Effector memory CD4-positive, alpha-beta T cell (primary cell): ENCODE measurements around the gene OR5K2.

ENCODE experiments used
- DNase-seq, 3 donors: peaks; one replicate each; pipeline ENCODE4 v3.0.0-alpha.2; 2020
- H3K27ac ChIP-seq: 2 replicates; pipeline ENCODE4 v1.7.0; 2013; ENCODE audit warnings: mild to moderate bottlenecking, low read length, moderate library complexity; ENCODE audit not compliant: insufficient read depth, poor library complexity, severe bottlenecking
- H3K27me3 ChIP-seq: replicated peaks from 2 replicates; pipeline ENCODE4 v1.7.0; 2013; ENCODE audit warnings: mild to moderate bottlenecking, low read length; ENCODE audit not compliant: insufficient read depth, control insufficient read depth, poor library complexity, severe bottlenecking
- H3K36me3 ChIP-seq: 2 replicates; pipeline ENCODE4 v1.7.0; 2013; ENCODE audit warnings: mild to moderate bottlenecking, low read length, moderate library complexity; ENCODE audit not compliant: control insufficient read depth, insufficient read depth
- H3K4me1 ChIP-seq: 2 replicates; pipeline ENCODE4 v1.7.0; 2013; ENCODE audit warnings: low read length, mild to moderate bottlenecking; ENCODE audit not compliant: control insufficient read depth, insufficient read depth, poor library complexity, severe bottlenecking
- H3K4me3 ChIP-seq: 2 replicates; pipeline ENCODE4 v1.7.0; 2013; ENCODE audit warnings: low read length, low read depth, mild to moderate bottlenecking; ENCODE audit not compliant: insufficient read depth, poor library complexity, severe bottlenecking
- H3K9me3 ChIP-seq: 2 replicates; pipeline ENCODE4 v1.7.0; 2013; ENCODE audit warnings: mild to moderate bottlenecking, low read length, moderate library complexity; ENCODE audit not compliant: control insufficient read depth

The OR5K2 gene

DNA sequence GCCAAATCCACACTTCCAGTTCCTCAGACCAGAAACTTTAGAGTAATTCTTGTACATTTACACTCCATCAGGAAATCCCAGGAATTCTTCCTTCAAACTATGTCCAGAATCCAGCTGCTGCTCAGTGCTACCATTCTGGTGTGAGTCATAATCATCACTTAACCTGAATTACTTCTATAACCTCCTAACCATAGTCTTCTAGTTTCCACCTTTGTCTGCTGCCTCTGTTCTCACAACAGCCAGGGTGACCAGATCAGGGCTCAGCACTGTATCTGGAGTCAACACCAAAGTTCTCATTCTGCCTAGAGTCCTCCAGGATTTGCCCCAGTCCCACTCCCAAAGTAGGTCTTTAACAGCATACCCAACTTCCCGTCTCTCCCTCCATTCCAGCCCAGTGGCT is 21.9 kb downstream of the OR5K2 start:
- Histone ChIP-seq H3K27ac (no peak overlapping the region), H3K27me3 (no peaks in the 10 kb centered on the region), H3K9me3 (no peaks in the 10 kb centered on the region), H3K36me3 (peaks cover 26% of the 10 kb centered on the region), H3K4me1 (peaks cover 7% of the 10 kb centered on the region), H3K4me3 (no peak overlapping the region)
- DNase-seq: no peak

DNA sequence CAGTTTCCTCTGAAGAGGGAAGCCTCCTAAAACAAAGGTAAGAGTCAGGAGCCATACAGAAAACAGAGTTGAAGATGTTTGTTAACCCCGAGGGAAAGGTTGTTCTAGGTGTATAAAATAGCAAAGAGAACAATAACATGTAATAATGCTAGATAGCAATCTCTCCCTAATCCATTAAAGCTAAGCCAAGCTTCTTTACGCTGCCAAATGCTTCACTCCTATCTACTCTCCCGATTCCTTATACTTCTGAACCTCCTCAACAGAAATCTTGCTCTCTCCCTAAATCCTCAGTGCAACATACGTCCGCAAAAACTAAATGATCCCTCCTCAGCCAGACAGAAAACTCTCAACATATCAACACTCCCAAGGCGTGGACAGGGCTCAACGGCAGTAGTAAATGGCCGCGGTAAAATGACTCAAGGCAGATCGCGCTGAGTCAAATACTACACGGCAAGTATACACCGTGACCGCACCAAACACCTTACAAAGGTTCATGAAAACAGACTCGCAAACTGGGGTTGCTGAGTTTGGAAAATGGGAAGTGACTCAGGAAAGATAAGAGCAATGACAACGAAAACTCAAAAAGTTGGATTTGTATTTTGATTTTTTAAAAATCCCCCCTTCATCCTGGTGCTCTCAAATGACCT is 24.5 kb downstream of the OR5K2 start:
- peaks cover 7% of the 10 kb centered on the region for H3K4me1 ChIP-seq
- H3K4me3 ChIP-seq: peak overlapping the region; percentile 88
- peaks cover 2% of the 10 kb centered on the region for H3K36me3 ChIP-seq
- H3K27me3 ChIP-seq: no peaks in the 10 kb centered on the region
- H3K9me3 ChIP-seq: no peaks in the 10 kb centered on the region
- H3K27ac ChIP-seq: peak overlapping the region; percentile 92
- DNase-seq: peak; percentile 36 to 40 (median 39)

DNA sequence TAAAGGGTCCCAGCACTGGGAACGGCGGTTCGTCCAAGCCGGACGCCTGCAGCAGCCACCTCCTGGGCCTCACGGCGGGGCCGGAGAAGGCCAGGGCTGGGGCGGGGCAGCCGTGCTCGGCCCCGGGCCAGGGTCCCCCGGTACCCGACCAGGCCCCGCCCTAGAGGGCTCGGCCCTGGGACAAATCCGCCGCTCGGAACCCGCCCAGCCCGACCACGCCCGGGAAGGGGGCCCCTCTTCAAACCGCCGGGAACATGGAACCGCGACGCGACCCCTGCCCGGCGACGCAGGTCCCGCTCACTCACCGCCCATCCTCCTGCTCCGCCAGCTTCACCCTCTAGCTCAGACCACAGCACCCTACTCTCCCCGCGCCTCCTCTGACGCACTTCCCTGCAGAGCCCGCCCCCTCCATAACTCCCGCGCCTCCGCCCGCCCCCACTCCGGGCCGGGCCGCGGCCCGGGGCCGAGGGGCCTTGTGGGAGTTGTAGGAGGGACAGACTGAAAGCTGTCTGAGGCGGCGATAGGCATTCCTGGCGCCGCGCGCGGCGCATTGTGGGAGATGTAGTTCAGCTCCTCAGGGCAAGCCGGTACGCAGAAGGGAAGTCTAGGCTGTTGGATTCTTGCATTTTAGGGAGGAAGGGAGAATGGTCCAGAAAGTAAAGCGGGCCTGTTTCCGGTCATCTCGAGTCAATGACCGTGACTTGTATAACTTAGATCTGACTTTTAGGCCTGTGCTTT is 25.2 kb downstream of the OR5K2 start, which contains the start of gene CLDND1:
TSS of gene CLDND1 (minus strand) at position 359 of the 738 bp plus-strand sequence. CDS start 1,478 bp downstream, outside the sequence.
- H3K9me3 ChIP-seq: no peaks in the 10 kb centered on the region
- peak; percentile 89 to 95 (median 92) for DNase-seq
- no peaks in the 10 kb centered on the region for H3K36me3 ChIP-seq
- peak within 1 kb of the TSS; percentile 92 for H3K27ac ChIP-seq
- peak within 1 kb of the TSS; percentile 88 for H3K4me3 ChIP-seq
- no peaks in the 10 kb centered on the region for H3K27me3 ChIP-seq
- peaks cover 7% of the 10 kb centered on the region for H3K4me1 ChIP-seq

DNA sequence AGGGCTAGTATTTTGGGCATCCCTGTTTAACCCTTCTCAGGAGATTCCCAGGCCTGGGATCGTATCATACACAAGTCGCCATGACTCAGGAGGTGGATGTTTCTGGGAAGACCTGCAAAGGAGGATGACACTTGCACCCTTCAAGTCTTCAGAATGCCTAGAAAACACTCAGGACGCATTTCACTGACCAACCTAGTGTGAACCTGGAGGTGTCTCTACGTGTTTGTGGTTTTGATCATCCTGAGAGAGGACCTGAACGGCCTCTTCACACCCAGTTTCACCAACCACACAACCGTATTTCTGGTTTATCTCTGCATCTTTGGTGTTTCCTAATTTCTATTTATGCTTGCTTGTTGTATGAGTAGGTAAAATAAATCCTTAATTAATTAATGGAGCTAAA is 28.0 kb downstream of the OR5K2 start:
- H3K36me3 ChIP-seq: no peaks in the 10 kb centered on the region
- no peaks in the 10 kb centered on the region for H3K27me3 ChIP-seq
- H3K4me1 ChIP-seq: peaks cover 5% of the 10 kb centered on the region
- H3K9me3 ChIP-seq: no peaks in the 10 kb centered on the region
- H3K27ac ChIP-seq: no peak overlapping the region
- H3K4me3 ChIP-seq: no peak overlapping the region
- no peak for DNase-seq

DNA sequence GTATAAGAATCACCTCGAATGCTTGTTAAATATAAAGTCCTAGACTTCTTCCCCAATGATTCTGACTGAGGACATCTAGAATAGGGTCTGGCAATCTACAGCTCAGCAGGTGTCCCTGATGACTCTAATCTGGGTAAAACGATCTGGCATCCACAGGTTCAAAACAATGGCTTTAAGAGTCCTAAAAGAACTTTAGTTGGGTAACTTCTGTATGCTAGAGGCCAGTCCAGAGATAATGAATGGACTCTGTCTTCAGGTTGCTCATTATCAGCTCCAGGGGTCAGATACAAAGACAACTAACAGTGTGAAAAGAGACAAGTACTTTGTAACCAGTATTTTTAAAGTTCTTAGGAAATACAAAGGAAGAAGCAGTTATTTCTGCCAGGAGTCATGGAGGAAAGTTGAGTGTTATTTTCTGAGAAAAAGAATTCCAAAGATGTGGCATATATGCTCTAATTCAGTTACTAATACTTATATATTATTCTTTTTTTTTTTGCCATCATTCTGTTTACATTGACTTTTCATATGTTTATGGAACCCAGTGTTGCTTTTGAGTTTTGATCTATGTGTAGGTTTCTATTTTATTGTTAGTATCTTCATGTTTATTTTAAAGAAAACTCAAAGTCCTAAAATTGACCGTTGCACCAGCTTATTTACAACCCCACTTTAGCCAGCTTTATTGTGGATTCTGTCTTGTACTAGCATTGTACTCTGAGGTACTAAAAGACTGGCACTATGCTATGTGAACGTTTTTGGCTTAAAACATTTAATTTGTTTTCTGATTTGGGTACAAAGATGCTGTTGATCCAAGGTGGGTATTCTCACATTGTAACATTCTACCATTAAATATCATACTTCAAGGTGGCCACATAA is 31.2 kb downstream of the OR5K2 start:
- DNase-seq: no peak
- H3K4me3 ChIP-seq: no peak overlapping the region

DNA sequence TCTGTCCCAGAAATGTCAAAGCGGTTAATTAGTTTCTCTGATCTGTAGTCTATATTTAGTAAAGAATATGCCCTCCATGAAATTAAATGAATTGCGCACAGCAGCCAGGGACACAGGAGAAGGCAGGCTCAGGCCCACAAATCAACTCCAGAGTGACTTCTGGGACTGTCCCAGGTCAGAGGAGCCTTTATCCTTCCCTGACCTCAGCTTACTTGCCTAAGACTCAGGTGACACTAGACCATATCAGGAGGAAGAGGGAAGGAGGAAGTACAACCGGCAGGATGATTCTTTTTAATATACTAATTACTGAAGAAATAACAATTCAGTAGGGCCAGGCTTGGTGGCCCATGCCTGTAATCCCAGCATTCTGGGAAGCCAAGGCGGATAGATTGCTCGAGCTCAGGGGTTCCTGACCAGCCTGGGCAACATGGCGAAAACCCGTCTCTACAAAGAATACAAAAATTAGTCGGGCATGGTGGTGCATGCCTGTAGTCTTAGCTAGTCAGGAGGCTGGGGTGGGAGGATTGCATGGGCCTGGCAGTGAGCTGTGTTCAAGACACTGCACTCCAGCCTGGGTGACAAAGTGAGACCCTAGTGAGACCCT is 32.5 kb downstream of the OR5K2 start:
- no peak for DNase-seq
- no peaks in the 10 kb centered on the region for H3K27me3 ChIP-seq
- no peak overlapping the region for H3K27ac ChIP-seq
- H3K4me1 ChIP-seq: no peaks in the 10 kb centered on the region
- no peak overlapping the region for H3K4me3 ChIP-seq
- no peaks in the 10 kb centered on the region for H3K9me3 ChIP-seq
- no peaks in the 10 kb centered on the region for H3K36me3 ChIP-seq

More for the DNA sequence above, 31.2 kb downstream of the OR5K2 start:
- H3K4me1 ChIP-seq: no peaks in the 10 kb centered on the region
- H3K27ac ChIP-seq: no peak overlapping the region
- no peaks in the 10 kb centered on the region for H3K36me3 ChIP-seq
- no peaks in the 10 kb centered on the region for H3K9me3 ChIP-seq
- H3K27me3 ChIP-seq: no peaks in the 10 kb centered on the region

DNA sequence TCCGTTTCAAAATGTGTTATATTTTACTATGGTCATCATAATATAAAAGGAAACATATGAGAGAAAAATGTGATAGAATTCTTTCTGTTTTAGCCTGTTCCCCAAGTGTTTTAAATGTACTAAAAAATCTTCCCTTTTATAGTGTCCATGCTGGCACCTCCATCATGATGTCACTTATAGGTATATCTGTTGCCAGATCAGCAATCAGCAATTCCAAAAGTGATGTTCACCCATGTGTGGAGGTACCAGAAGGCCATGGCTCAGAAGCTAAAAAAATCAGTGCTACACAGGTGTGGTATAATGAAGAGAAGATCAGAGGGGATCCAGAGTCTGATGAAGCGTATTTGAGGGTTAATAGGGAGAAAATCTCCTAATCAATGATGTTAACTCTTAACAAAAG is 33.2 kb downstream of the OR5K2 start:
- DNase-seq: no peak
- H3K9me3 ChIP-seq: no peaks in the 10 kb centered on the region

DNA sequence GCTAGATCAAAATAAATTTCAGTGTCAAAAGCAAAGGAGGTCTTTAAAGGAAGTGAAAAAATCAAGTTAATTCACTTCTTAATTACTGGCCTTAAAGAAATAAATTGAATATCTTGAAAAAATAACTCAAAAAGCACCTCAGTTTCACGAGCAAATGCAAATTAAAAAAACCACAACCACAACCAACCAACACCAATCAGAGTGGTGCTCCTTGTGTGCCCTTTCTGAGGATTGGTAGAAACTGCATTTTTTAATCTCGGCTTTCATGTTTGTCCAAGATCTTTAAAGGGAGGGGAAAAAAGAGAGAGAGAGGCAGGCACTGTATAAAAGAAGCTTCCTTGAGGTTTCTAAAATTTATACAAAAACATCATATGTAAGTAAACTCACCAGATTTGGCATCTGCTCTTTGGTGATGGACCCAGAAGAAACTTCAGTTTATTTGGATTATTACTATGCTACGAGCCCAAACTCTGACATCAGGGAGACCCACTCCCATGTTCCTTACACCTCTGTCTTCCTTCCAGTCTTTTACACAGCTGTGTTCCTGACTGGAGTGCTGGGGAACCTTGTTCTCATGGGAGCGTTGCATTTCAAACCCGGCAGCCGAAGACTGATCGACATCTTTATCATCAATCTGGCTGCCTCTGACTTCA is 34.3 kb downstream of the OR5K2 start, which contains the start of gene GPR15:
TSS of gene GPR15 (plus strand) at position 357 of the 653 bp plus-strand sequence. CDS start at position 413, 56 bp downstream.
- Histone ChIP-seq H3K27ac (no peak within 1 kb of the TSS), H3K4me3 (peak within 1 kb of the TSS; percentile 6), H3K9me3 (no peaks in the 10 kb centered on the region), H3K4me1 (no peaks in the 10 kb centered on the region), H3K36me3 (no peaks in the 10 kb centered on the region), H3K27me3 (no peaks in the 10 kb centered on the region)
- DNase-seq: no peak

More for the DNA sequence above, 33.2 kb downstream of the OR5K2 start:
- H3K27me3 ChIP-seq: no peaks in the 10 kb centered on the region
- H3K27ac ChIP-seq: no peak overlapping the region
- H3K4me3 ChIP-seq: no peak overlapping the region
- no peaks in the 10 kb centered on the region for H3K4me1 ChIP-seq
- H3K36me3 ChIP-seq: no peaks in the 10 kb centered on the region

DNA sequence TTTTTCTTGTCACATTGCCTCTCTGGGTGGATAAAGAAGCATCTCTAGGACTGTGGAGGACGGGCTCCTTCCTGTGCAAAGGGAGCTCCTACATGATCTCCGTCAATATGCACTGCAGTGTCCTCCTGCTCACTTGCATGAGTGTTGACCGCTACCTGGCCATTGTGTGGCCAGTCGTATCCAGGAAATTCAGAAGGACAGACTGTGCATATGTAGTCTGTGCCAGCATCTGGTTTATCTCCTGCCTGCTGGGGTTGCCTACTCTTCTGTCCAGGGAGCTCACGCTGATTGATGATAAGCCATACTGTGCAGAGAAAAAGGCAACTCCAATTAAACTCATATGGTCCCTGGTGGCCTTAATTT is 34.8 kb downstream of the OR5K2 start:
- H3K36me3 ChIP-seq: no peaks in the 10 kb centered on the region
- no peaks in the 10 kb centered on the region for H3K4me1 ChIP-seq
- no peaks in the 10 kb centered on the region for H3K27me3 ChIP-seq
- H3K9me3 ChIP-seq: no peaks in the 10 kb centered on the region
- H3K27ac ChIP-seq: no peak overlapping the region
- DNase-seq: no peak
- H3K4me3 ChIP-seq: peak overlapping the region; percentile 6
